Transverse colon (tissue), 4 donors: ENCODE data around the gene LYPD6. TPM values are rescaled to one million over a fixed set of nuclear protein-coding genes. Genes with fewer than 3 reads are reported as not detected.

ENCODE experiments used
- DNase-seq: peaks from one replicate; pipeline ENCODE4 v3.0.0-alpha.2; 2019
- H3K27ac ChIP-seq, 4 donors: fragments of 200-600 bp; sonication (generic); 2 replicates each; pipeline ENCODE4 v1.5.1; 2016 to 2018; ENCODE audit warnings: inconsistent platforms in 4 of 4
- H3K27me3 ChIP-seq: fragments of 200-600 bp; sonication (generic); 2 replicates; pipeline ENCODE4 v1.5.1; 2017; ENCODE audit warnings: inconsistent platforms
- H3K36me3 ChIP-seq, 4 donors: fragments of 200-600 bp; sonication (generic); 2 replicates each; pipeline ENCODE4 v1.5.1; 2017 to 2019; ENCODE audit warnings: inconsistent platforms in 4 of 4
- H3K4me1 ChIP-seq, 4 donors: fragments of 200-600 bp; sonication (generic); 2 replicates each; pipeline ENCODE4 v1.5.1; 2017 to 2020; ENCODE audit warnings: inconsistent platforms in 4 of 4
- H3K4me3 ChIP-seq, 4 donors: fragments of 200-600 bp; sonication (generic); 1 replicate in 1 of 4; 2 replicates in 3 of 4; pipeline versions ENCODE4 v1.5.1 to v1.6.1; 2017 to 2019; ENCODE audit warnings: inconsistent platforms in 4 of 4
- H3K9me3 ChIP-seq, 2 donors: fragments of 200-600 bp; sonication (generic); 2 replicates each; pipeline ENCODE4 v1.5.1; 2017 to 2019; ENCODE audit warnings: inconsistent platforms in 2 of 2
- CTCF ChIP-seq, 5 experiments: fragments of 200-600 bp in 3 of 5; fragments of 450-650 bp in 2 of 5; sonication (generic) in 3 of 5; IDR thresholded peaks; 1 replicate in 2 of 5; 2 replicates in 3 of 5; pipeline ENCODE4 v1.5.1; 2016 to 2017; ENCODE audit warnings: antibody characterized with exemption in 5 of 5, inconsistent platforms in 3 of 5, mild to moderate bottlenecking in 2 of 5, moderate library complexity in 1 of 5
- EP300 ChIP-seq: sonication (generic); formaldehyde crosslinking; IDR thresholded peaks from one replicate; pipeline ENCODE4 v1.6.1; 2017; ENCODE audit warnings: antibody characterized with exemption, low read depth
- POLR2A ChIP-seq: fragments of 450-650 bp; IDR thresholded peaks from one replicate; pipeline ENCODE4 v1.6.1; 2016; ENCODE audit warnings: antibody characterized with exemption, mild to moderate bottlenecking, moderate library complexity
- POLR2AphosphoS5 ChIP-seq, 3 donors: sonication (generic); formaldehyde crosslinking; IDR thresholded peaks; one replicate each; pipeline ENCODE4 v1.6.1; 2016; ENCODE audit warnings: antibody characterized with exemption in 3 of 3
- WGBS, 2 donors: methylation state at CpG; one replicate each; pipeline ENCODE4 v1.1.5; 2018; ENCODE audit warnings: low coverage in 1 of 2; 5-methylcytosine and 5-hydroxymethylcytosine counted together
- in situ Hi-C, 4 donors: fragments of 200-750 bp; cut with MboI; loops; one replicate each; pipeline versions ENCODE4 v1.15.0 to v1.15.1; 2017; ENCODE audit warnings: low sequenced_read_pairs in 3 of 4, low pct_ligation_motif_present in 1 of 4, low pct_unique_long_range_greater_than_20kb in 1 of 4
- intact Hi-C: fragments of 100-400 bp; cut with DNase I; formaldehyde crosslinking; loops from one replicate; pipeline ENCODE4 v1.15.1; 2023; ENCODE audit warnings: low total_unique reads
- total RNA-seq, 4 donors: library from RNA; depleted of rRNA; stranded (reverse); fragments of >200 nt; gene quantifications; one replicate each; pipeline ENCODE4 v1.1.0, GENCODE V29; 2016

LYPD6 gene
- total RNA-seq, 4 donors from 2014 or later: 1.3 to 12.3 (median 2.6) TPM

DNA sequence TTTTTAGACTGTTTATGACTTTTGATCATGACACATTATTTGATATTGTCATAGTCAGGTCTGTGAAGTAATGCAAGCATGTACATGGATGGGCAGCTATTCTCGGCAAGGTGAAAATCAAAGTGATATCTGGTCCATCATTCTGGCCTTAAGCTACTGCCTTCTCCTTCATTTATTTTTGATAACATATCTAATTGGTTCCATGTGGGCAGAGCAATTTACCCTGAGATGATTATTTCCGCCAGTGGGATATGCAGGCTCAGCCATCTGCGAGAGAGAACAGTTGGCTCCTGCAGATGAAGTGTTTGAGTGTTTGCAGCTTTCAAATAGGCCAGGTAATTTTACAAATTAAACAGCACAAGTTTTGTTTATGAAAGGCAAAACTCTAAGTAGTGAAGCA, 116.4 kb downstream of the LYPD6 start:
- Histone ChIP-seq H3K27me3 (no peaks in the 10 kb centered on the region), H3K36me3 (no peaks in the 10 kb centered on the region), H3K4me1 (no peaks in the 10 kb centered on the region), H3K9me3 (no peaks in the 10 kb centered on the region), H3K4me3 (no peak overlapping the region), H3K27ac (no peak overlapping the region)
- intact Hi-C loops (no loop called here), in situ Hi-C loops (no loop called here)
- 93 to 100% methylated on average over 3 of the region's 3 CpGs for WGBS, 2 donors
- DNase-seq: no peak
- TF ChIP-seq EP300 (no peak), CTCF (IDR thresholded peaks at IDR 0.05) (no peak), POLR2AphosphoS5 (IDR thresholded peaks at IDR 0.05) (no peak), POLR2A (no peak)

DNA sequence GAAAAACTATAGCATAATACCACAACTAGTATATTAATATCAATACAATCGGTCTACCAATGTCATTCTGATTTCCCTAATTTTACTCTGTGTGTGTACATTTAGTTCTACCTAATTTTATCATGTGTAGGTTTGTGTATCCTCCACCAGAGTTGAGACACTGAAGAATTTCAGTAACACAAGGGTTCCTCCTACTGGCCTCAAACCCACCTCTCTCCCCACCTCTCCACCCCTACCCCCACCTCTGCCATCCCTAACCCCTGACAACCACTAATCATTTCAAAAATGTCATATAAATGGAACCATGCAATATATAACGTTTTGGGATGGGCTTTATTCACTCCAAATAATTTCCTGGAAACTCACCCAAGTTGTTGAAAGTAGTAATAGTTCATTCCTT, 117.9 kb downstream of the LYPD6 start:
- WGBS, 2 donors: 71 to 73% methylated on average over 2 of the region's 2 CpGs
- Histone ChIP-seq H3K4me3 (no peak overlapping the region), H3K27me3 (no peaks in the 10 kb centered on the region), H3K9me3 (no peaks in the 10 kb centered on the region), H3K36me3 (no peaks in the 10 kb centered on the region), H3K27ac (no peak overlapping the region), H3K4me1 (no peaks in the 10 kb centered on the region)
- in situ Hi-C loops: no loop called here
- TF ChIP-seq POLR2A (no peak), POLR2AphosphoS5 (IDR thresholded peaks at IDR 0.05) (no peak), EP300 (no peak), CTCF (IDR thresholded peaks at IDR 0.05) (no peak)
- DNase-seq: no peak
- intact Hi-C loops: no loop called here

- intact Hi-C loops: no loop called here
- no peaks in the 10 kb centered on the region for H3K27me3 ChIP-seq
- no peaks in the 10 kb centered on the region for H3K4me1 ChIP-seq
- TF ChIP-seq CTCF (IDR thresholded peaks at IDR 0.05) (no peak), POLR2AphosphoS5 (IDR thresholded peaks at IDR 0.05) (no peak), EP300 (no peak), POLR2A (no peak)
- DNase-seq: no peak
- in situ Hi-C loops: no loop called here
- WGBS, 2 donors: 69 to 80% methylated on average over 5 of the region's 5 CpGs
- no peak overlapping the region for H3K4me3 ChIP-seq
- H3K27ac ChIP-seq: no peak overlapping the region
- H3K9me3 ChIP-seq: no peaks in the 10 kb centered on the region
- no peaks in the 10 kb centered on the region for H3K36me3 ChIP-seq
Measured at GRCh38 chr2:149449017-149449416, 118.6 kb downstream of the LYPD6 start.

DNA sequence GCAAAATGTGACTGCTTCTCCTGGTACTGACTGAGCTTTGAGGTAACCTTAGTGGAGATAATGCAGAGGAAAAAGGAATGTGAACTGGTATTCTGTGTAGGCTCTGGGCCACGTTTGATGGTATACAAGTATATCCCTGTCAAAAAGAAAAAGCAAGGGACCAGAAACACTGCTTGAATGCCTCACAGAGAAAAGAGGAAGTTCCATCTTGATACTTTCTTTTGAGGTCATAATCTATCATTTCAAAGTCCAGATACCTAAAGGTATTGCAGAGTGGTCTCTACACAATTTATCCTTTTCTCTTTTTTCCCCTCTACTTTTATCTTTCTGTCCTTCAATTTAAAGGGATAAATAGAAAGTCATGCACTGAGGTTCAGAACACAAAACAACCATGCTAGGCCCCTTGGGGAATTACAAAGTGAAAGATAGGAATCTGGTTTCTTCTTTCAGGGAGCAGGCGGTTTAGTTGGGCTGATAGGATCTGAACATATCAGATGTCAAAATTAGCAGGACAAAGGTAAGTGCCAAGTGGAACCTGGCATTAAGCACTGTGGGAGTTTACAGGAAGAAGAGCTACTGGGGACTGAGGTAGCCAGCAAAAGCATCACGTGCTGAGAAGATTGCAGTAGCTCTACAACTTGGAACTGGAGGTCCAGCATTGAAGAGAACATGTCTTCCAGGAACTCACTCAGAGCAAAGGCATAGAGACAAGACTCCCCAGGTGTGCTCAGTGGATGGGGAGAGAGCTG, 121.2 kb downstream of the LYPD6 start:
- Histone ChIP-seq H3K4me1 (no peaks in the 10 kb centered on the region), H3K9me3 (no peaks in the 10 kb centered on the region), H3K27ac (no peak overlapping the region), H3K27me3 (no peaks in the 10 kb centered on the region), H3K4me3 (no peak overlapping the region), H3K36me3 (no peaks in the 10 kb centered on the region)
- 75 to 88% methylated on average over 2 to 3 of the region's 3 CpGs for WGBS, 2 donors
- intact Hi-C loops (no loop called here), in situ Hi-C loops (no loop called here)
- DNase-seq: no peak
- no peak for TF ChIP-seq POLR2A
- TF ChIP-seq CTCF (IDR thresholded peaks at IDR 0.05): no peak
- no peak for TF ChIP-seq POLR2AphosphoS5 (IDR thresholded peaks at IDR 0.05)
- TF ChIP-seq EP300: no peak
